Suppressor macrophage treated with lipopolysaccharide for 1 hour (primary cell): ENCODE results near the gene EVI5L.

Experiments
- DNase-seq, 3 donors: peaks; one replicate each; pipeline ENCODE4 v3.0.0-alpha.2; 2020 to 2022

The EVI5L gene

DNA sequence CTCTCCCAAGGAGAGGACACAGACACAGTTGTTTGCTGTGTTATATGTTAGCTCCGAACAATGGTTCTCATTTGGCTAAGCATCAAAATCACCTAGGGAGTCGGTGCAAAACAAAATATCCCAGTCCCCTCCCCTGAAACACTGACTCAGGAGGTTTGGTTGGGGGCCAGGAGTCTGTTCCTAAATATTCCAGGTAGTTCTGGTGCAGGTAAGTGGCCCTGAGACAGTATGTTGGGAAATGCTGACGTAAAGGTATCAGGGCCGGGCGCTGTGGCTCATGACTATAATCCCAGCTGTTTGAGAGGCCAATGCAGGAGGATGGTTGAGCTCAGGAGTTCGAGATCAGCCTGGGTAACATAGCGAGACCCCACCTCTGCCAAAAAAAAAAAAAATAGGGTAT, 71.3 kb downstream of the EVI5L start:
- DNase-seq = no peak

DNA sequence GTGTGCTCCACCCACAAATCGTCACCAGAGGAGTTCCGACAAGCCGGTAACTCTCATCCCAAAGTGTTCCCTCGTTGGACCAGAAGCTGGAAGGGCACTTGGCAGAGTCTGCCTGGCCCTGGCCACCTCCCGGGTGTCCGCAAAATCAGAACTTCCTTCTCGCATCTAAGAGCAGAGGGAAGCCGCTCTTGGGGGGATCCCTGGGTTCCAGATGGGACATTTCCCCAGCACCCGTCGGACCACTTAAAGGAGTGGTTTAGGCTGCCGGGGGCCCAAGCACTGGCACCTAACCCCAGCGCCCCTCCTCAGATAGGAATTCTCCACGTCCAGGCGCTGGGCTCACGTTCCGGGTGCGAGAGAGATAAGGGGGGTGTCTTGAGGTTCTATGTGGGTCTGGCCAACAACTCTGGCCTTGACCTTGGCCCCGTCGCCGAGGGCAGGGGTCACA, 72.8 kb downstream of the EVI5L start:
- no peak for DNase-seq

DNA sequence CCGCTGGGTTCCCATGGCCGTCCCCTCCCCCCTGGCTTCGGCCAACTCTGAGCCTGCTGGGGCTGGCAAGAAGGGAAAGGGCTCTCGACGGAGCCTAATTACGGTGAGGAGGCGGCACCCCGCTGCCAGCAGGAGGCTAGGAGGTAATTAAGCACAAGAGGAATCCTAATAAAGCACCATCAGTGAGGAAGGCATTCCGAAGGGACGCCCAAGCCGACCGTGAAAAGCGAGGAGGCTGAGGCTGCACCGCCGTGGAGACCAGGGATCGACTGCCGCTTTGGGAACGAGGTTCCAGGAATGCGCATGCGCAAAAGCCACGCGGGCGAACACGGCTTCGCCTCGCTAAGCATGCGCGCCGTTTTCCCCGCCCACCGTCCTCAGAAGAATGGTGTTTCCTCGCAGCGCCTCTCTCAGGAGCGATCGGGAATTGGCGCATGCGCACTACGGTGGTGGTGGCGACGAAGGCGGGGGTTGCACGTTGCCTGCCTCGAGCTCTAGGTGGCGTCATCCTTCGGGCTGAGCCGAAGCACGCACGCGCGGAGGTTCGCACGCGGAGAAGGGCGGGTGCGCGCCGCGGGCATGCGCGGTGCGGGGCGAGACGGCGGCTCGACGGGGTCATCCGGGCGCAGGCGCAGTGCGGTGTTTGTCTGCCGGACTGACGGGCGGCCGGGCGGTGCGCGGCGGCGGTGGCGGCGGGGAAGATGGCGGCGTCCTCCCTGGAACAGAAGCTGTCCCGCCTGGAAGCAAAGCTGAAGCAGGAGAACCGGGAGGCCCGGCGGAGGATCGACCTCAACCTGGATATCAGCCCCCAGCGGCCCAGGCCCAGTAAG, 73.4 kb downstream of the EVI5L start, which contains the start of gene MAP2K7:
Gene MAP2K7 (plus strand): TSS at position 634 of the 830 bp plus-strand sequence. CDS start 68 bp downstream, at position 702.
- DNase-seq = peak; percentile 100

DNA sequence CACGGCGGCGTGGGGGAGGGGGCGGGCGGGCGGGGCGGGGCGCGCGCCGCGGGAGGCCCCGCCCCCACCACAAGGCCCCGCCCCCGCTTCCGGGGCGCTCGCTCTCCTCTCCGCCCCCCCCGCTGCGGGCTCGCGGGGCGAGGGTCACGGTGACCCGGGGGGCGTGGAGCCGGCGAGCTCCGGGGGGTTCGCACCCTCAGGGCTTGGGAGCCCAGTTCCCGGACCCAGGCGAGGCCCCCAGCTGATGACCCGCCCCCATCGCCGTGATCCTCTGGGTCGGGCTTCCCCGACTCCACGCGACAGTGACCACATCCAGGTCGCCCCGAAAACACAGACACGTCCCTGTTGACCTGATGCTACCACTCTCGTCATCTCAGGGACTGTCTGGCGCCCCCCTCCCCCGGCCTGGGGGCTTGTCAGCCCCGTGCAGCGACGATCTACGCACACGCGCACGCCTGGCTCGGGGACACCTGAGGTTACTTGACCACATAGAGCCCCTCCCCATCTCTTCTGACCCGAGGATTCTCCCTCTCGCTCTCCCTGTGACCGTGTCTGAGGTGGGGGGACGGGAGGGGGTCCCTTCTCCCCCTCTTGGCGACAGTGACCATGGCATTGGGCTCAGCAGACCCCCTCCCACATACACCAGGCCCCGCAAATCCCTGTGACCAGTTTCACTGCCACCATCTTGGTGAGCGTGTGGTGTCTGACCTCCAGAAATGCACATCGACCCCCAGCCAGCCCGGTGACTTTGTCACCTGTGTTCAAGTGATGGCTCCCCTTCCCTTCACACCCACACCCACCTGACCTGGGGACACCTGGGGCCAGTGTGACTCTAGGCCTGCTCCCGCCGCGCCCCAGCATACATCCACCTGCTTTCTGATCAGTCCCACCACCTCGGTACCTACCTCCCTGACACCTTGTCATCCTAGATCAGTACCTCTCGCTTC, 74.3 kb downstream of the EVI5L start:
- peak; percentile 51 to 89 (median 71) for DNase-seq

DNA sequence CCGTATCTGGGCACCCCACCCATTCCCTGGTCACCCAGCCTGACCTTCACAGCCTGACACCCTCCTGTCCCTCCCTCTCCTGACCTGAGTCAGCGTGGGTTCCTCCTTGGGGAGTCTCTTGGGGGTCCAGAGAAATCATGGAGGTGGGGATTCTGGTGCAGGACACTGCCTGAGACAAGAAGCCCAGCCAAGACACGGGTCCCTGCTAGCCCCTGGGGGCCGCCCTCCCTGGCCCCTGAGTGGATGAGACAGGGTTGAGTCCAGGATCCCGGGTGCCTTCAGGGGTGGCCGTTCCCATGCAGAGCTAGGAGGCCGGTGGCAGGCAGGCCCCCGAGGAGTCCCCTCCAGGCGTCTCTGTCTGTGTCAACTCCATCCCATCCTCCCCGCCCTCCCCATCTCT, 75.2 kb downstream of the EVI5L start:
- DNase-seq = no peak

DNA sequence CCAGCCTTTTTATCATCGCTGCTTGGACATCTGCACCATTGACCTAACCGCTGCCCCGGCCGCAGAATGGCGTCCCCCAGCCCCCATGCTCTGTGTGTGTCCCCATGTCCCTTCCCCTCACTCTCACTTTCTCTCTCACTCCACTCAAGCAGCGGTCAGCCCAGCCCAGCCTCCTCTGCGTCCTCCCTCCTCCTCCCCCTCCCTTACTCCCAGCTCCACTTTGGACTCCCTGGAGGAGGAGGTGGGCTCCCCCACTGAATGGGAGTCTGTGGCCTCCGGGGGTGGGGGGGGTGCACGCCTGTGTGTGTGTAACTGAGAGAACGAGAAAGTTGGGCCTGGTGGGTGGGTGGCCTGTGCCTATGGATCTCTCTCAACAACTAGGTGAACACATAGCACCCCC, 75.8 kb downstream of the EVI5L start:
- DNase-seq = no peak

DNA sequence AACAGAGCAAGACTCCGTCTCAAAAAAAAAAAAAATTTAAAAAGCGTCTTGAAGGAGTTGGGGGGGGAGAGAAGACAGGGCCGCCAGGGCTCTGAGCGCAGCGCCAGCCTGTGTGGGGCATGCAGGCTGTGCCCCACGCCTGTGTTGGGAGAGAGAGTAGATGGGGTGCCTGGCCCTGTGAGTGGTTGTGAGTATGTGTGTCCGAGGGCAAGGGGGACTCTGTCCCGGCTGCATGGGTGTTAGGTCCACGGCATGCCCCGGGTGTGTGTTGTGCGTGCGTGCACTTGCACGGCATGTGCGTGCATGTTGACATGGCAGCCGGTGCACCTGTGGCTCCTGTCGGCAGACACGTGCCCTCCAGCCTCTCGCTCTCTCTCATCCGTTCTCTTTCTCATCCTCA, 77.1 kb downstream of the EVI5L start:
- DNase-seq = no peak

DNA sequence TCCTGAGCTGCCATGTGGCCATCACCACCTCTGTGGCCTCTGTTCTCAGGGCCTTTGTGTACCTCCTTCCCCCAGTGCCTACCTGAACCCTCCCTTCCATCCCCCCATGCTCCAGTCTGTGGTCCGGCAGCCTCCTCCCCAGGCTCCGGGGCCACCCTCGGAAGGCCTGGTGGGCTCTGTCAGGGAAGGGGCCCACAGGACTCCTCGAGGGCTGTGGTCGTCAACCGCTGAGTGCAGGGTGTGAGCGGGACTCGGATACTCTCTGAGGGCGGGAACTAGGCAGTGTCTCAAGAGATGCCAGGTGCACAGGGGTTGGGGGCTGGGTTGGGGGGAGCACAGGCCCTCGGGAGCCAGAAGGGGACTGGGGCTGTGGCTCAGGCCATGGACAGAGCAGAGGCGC, 77.5 kb downstream of the EVI5L start:
- DNase-seq = no peak

DNA sequence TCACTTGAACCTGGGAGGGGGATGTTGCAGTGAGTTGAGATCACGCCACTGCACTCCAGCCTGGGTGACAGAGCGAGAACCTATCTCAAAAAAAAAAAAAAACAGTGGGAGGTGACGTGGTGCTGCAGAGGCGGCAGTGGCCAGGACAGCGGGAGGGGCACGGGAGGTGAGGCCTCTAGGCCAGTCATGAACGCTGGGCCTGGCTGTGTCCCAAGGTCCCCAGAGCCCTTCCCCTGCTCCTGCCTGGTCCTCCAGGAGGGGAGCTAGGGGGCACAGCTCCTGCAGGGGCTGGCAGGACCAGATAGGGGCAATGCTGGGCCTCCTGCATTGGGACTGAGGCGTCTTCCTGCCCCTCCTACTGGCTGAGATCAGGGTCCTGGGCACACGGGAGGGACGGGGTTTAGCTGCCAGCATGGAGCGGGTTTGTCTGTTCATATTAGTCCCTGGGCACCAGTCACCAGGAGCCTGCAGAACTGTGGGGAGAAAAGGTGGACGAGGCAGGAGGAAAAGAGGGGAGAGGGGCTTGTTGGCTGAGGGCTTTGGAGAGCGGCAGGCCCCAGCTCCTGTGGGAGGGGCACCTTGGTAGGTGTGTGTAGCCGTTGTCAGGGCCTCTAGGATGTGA, 78.2 kb downstream of the EVI5L start:
- DNase-seq = no peak

DNA sequence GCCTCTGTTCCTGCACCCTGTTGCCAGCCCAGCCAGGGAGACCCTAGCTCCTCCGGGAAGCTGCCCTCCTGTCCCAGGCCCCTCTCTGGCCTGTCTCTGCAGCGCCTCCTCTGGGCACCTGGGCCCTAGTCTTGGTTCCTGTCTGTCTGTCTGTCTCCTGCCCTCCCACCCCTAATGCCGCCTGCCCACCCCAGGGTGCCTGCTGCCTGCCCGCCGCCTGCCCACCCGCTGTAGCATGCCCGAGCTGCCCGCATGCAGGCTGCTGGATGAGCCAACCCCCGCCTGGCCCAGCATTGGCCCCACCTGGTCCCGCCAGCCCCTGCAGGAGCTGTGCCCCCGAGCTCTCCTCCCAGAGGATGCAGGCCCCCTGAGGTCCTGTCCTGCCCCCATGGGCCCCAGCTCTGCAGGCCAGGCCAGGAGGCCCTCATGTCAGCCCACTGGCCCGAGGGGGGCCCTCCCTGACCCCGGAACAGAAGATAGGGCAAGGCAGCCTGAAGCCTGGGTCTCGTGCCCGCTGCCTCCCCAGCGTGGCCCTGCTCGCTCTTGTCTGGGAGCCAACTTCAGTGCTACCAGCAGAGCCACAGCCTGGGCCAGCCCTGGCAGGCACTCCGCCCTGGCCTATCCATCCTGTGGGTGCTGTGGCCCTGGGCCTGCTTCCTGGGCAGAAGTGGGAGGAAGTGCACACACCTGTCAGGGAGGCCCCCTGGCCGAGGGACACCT, 78.9 kb downstream of the EVI5L start:
- DNase-seq = no peak

DNA sequence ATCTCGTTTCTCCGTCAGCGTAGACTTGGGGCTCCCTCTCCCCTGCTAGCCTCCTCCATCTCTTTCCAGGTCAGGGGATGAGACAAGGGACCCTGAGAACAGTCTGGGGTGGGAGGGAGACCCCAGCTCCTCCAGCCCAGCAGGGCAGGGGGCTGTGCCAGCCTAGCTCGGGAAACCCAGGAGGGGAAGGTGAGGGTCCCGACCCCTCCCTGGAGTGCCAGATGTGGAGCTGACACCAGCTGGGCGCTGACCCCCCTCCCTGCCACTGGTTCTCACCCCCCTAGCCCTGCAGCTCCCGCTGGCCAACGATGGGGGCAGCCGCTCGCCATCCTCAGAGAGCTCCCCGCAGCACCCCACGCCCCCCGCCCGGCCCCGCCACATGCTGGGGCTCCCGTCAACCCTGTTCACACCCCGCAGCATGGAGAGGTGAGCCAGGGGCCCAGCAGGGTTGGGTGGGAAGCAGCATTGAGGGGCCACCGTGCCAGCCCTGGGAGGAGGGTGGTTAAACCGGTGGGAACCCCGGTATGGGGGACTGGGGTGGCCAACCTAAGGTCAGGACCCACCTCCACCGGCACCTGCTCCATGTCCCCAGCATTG, 79.6 kb downstream of the EVI5L start:
- DNase-seq = no peak

DNA sequence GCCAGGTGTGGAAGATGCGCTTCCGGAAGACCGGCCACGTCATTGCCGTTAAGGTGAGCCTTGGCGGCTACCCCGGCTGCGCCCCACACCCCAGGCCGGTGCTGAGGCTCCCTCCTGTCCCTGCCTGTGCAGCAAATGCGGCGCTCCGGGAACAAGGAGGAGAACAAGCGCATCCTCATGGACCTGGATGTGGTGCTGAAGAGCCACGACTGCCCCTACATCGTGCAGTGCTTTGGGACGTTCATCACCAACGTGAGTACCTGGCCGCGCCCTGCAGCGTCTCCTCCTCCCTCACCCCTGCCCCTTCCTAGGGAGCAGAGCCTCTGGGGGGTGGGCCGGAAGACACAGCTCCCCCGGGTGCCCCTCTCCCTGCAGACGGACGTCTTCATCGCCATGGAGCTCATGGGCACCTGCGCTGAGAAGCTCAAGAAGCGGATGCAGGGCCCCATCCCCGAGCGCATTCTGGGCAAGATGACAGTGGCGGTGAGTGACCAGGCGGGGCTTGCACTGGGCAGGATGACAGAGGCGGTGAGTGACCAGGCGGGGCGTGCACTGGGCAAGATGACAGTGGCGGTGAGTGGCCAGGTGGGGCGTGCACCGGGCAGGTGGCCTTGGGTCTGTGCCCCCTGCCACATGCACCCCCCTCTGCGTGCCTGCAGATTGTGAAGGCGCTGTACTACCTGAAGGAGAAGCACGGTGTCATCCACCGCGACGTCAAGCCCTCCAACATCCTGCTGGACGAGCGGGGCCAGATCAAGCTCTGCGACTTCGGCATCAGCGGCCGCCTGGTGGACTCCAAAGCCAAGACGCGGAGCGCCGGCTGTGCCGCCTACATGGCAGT, 80.5 kb downstream of the EVI5L start:
- DNase-seq = no peak

DNA sequence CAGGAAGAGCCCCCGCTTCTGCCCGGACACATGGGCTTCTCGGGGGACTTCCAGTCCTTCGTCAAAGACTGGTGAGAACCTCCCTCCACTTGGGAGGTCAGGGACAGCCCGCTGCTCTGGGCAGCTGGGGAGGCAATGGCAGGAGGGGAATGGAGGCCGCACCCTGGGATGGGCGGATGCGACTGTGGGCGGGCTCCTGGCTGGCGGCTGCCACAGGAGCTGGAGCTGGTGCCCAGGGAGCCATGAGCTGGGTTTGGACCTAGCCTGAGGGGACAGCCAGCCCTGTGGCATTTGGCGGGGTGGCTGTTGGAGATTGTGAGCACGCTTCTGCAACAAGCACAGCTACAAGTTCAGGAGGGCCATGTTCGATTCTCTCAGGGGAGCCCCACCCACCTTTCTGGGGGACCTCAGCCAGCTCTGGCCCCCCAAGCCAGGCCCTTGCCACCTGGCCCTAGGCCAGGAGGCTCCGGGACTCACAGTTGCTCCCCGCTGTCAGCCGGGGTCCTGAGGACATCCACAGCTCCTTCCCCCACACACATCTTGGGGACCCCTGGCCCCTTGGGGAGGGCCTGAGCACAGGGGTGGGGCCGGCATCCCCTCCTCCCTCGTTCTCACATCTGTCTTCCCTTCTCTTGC, 81.6 kb downstream of the EVI5L start:
- DNase-seq = no peak

DNA sequence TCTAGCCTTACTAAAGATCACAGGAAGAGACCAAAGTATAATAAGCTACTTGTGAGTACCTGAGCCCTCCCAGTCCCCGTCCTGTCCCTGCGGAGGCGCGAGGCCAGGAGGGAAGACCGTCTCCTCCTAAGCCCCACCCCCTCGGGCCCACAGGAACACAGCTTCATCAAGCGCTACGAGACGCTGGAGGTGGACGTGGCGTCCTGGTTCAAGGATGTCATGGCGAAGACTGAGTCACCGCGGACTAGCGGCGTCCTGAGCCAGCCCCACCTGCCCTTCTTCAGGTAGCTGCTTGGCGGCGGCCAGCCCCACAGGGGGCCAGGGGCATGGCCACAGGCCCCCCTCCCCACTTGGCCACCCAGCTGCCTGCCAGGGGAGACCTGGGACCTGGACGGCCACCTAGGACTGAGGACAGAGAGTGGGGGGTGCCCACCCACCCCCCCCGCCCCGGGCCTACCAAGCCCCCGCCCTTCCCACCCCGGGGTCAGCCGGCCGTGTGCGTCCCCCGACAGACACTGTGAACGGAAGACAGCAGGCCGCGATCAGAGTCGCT, 82.2 kb downstream of the EVI5L start:
- no peak for DNase-seq

DNA sequence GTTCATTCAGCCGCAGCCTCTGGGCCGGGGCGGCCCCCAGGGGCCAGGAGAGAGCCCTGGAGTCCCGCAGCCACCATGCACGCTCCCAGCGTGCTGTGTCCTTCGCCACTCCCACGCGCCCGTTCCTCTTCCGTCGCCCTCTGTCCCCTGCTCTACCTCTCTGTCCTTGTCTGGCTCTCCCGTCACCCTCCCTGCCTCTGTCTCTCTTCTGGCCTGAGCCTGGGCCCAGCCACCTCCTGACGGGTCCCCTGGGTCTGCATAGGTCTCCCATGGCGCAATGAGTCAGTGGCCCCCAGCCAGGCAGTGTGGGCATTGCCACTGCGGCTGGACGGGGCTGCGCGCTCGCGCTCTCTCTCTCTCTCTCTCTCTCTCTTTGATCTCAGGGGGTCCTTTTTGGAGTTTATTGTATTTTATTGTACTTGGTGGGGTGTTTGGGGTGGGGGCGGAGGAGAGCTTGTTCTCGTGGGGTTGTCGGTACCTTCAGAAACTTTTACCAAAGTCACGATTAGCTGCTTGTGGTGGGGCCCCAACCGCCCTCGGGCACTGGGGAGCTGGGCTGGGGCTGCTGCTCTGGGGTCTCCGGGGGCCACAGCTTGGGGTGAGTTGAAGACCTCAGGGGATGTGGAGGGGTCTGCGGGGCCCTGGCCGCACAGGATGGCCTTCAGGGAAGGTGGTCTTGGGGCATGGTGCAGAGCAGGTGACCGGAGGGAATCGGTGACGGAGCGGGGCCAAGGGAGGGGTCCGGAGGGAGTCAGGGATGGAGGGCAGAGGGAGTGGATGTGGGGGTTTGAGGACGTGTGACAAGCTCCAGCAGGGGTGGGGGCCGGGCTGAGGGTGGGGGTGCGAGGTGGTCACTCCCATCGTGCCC, 82.9 kb downstream of the EVI5L start:
- DNase-seq = no peak

DNA sequence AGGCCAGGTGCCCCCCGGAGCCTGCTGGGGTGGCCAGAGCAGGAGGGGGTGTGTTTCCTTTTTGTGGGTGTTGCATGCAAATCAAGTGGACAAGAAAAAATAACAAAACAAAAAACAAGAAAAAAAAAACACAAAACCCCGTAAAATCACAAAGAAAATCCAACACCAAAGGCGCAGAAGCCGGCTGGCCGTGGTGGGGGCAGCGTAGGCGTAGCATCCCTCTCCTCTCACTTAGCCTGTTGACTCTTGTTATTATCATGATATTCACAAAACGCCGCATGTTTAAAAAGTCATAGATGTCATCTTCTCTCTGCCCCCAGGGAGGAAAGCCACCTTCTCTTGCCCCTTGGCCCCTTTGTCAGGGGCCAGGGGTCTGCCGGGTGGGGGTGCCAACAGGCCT, 83.6 kb downstream of the EVI5L start:
- DNase-seq = no peak

DNA sequence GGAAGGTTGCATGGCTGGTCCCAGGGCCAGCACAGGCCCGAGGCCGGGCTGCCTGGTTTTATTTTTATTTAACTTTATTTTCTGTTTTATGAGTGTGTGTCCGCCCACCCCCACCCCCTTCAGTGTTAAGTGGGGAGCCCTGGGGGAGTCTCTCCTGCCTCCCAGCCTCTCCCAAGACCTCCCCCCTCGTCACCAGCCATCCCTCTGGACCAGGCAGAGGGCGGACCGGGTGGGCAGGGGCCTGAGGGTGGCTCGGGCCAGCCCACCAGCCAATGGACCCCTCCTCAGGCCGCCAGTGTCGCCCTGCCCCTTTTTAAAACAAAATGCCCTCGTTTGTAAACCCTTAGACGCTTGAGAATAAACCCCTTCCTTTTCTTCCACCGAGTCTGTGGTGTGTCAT, 84.1 kb downstream of the EVI5L start:
- no peak for DNase-seq
